Measurements from ENCODE around the gene ZSWIM4. TPM values are rescaled to one million over a fixed set of nuclear protein-coding genes. Genes with fewer than 3 reads are reported as not detected.

Gene ZSWIM4
- total and polyA plus RNA-seq, 2 of the 13 experiments (the other 11 are each of a cell fraction or from before 2014, with no cell fraction given), result 0.33 to 0.86 TPM

DNA sequence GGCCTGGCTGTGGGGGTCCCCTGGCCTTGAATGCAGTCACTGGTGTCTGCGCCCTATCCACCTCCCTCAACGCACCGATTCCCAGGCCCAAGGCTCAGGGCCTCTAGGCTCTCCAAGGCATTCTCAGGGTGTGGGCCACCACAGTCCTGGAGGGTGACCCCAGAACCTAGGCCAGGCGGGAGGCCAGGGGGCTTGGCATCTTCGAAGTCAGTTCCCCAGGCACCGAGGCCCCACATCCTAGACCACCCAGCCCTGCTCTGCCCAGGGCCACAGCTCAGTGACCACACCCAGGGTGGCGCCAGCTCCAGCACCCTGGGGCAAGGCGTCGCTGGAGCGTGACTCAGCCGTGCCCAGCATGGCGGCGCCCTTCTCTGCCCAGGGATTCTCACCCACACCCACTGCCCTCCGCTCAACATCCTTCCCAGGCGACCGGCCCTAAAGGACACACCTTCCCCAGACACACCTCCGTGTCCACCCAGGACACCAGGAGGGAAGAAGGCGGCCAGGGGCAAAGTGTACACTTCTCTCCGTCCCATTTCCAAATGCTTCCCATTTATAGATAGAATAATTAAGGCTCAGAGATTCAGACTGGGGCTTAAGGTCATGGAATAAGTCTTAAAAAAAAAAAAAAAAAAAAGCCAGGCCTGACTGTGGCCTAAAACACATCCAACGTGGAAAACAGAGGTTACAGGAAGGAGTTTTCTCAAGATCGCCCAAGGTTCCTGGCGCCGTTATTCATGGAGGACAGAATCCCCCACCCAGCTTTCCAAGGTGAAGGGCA, 45.3 kb downstream of the ZSWIM4 start:
- no peak overlapping the region for H2AFZ ChIP-seq (ENCODE audit: low read length)
- no peak for FAIRE-seq
- in situ Hi-C loops (cut with HindIII; ENCODE audit: extremely low pct_ligation_motif_present, low pct_unique_long_range_greater_than_20kb) (no loop called here), intact Hi-C loops (cut with micrococcal nuclease; ENCODE audit: unreplicated experiment) (no loop called here)
- ChIA-PET CTCF (ENCODE audit: low intra/inter-chr PET ratio, low total read pairs) (no interaction called here), POLR2A (interaction anchor here (0.6 to 1.1 kb wide), 2 partner anchors 11 to 153 kb away, joined by 3 to 4 read pairs; no protein-coding TSS in a partner anchor)
- no peaks in the 10 kb centered on the region for H4K20me1 ChIP-seq (ENCODE audit: insufficient read depth, low read length)
- no peak for DNase-seq (ENCODE audit: low spot score)
- H3K9me3 ChIP-seq (ENCODE audit: low read length), result no peaks in the 10 kb centered on the region
- no peaks in the 10 kb centered on the region; a peak in 2 of 5 replicates for H3K36me3 ChIP-seq (replicated peaks in 1 of 2; ENCODE audit: control insufficient read depth in 1 of 2, insufficient read depth in 2 of 2, low read length in 2 of 2)
- ATAC-seq, result no peak
- H3K4me3 ChIP-seq (replicated peaks in 1 of 3; ENCODE audit: insufficient read depth in 1 of 3, low read depth in 2 of 3, low read length in 3 of 3), result peak overlapping the region in 1 of 3 experiments; percentile 26; a peak in 3 of 6 replicates
- H3K27ac ChIP-seq (ENCODE audit: extremely low read length, insufficient read depth, low read length), result no peak overlapping the region
- no peaks in the 10 kb centered on the region for H3K27me3 ChIP-seq (ENCODE audit: control insufficient read depth in 1 of 2, insufficient read depth in 2 of 2, low read length in 2 of 2)
- no TSS peak for BruUV-seq (replicated peaks)
- H3K9ac ChIP-seq (ENCODE audit: insufficient read depth, low read depth, low read length), result peak overlapping the region; percentile 96; the same call in 1 of the 2 replicates
- peaks cover 25% of the 10 kb centered on the region for H3K79me2 ChIP-seq (ENCODE audit: insufficient read depth, low read length)
- WGBS (ENCODE audit: low lambda C conversion rate), result 95% methylated on average over 19 of the region's 23 CpGs
- peak overlapping the region; percentile 92 for H3K4me2 ChIP-seq (ENCODE audit: low read depth, low read length)
- peaks cover 61% of the 10 kb centered on the region for H3K4me1 ChIP-seq (ENCODE audit: insufficient read depth, low read length)
- peak; percentile 68; the same call in 1 of the 2 replicates for TF ChIP-seq HNRNPL (IDR thresholded peaks at IDR 0.05; ENCODE audit: low read depth, low read length)
- TF ChIP-seq RBFOX2 (IDR thresholded peaks at IDR 0.05; ENCODE audit: low read depth, low read length), result peak; percentile 40; the same call in 1 of the 2 replicates
- no peak for TF ChIP-seq U2AF1 (optimal IDR thresholded peaks at IDR 0.05; ENCODE audit: low read depth, low read length)
- TF ChIP-seq, protein P1, sequence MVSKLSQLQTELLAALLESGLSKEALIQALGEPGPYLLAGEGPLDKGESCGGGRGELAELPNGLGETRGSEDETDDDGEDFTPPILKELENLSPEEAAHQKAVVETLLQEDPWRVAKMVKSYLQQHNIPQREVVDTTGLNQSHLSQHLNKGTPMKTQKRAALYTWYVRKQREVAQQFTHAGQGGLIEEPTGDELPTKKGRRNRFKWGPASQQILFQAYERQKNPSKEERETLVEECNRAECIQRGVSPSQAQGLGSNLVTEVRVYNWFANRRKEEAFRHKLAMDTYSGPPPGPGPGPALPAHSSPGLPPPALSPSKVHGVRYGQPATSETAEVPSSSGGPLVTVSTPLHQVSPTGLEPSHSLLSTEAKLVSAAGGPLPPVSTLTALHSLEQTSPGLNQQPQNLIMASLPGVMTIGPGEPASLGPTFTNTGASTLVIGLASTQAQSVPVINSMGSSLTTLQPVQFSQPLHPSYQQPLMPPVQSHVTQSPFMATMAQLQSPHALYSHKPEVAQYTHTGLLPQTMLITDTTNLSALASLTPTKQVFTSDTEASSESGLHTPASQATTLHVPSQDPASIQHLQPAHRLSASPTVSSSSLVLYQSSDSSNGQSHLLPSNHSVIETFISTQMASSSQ (IDR thresholded peaks at IDR 0.05; ENCODE audit: low read depth), result no peak
- TF ChIP-seq, protein P1 (CRISPR knock-in tag; IDR thresholded peaks at IDR 0.05; ENCODE audit: borderline replicate concordance), result no peak
- no peak for TF ChIP-seq CC2D1A (CRISPR knock-in tag; IDR thresholded peaks at IDR 0.05)
- TF ChIP-seq ZNF10 (CRISPR knock-in tag; IDR thresholded peaks at IDR 0.05; ENCODE audit: borderline replicate concordance, low read depth), result no peak
- TF ChIP-seq POLR2G (IDR thresholded peaks at IDR 0.05; ENCODE audit: low read depth, low read length), result 0 out of 2 replicates have a peak, but pooled peaks have one; percentile 13
- TF ChIP-seq, protein P2, sequence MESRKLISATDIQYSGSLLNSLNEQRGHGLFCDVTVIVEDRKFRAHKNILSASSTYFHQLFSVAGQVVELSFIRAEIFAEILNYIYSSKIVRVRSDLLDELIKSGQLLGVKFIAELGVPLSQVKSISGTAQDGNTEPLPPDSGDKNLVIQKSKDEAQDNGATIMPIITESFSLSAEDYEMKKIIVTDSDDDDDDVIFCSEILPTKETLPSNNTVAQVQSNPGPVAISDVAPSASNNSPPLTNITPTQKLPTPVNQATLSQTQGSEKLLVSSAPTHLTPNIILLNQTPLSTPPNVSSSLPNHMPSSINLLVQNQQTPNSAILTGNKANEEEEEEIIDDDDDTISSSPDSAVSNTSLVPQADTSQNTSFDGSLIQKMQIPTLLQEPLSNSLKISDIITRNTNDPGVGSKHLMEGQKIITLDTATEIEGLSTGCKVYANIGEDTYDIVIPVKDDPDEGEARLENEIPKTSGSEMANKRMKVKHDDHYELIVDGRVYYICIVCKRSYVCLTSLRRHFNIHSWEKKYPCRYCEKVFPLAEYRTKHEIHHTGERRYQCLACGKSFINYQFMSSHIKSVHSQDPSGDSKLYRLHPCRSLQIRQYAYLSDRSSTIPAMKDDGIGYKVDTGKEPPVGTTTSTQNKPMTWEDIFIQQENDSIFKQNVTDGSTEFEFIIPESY (CRISPR knock-in tag; IDR thresholded peaks at IDR 0.05), result peak; percentile 89
- TF ChIP-seq ATF1 (CRISPR knock-in tag; IDR thresholded peaks at IDR 0.05), result no peak
- no peak for TF ChIP-seq FOXP1 (IDR thresholded peaks at IDR 0.05)
- TF ChIP-seq FOXP1 (CRISPR knock-in tag; IDR thresholded peaks at IDR 0.05), result no peak
- TF ChIP-seq, protein P3, sequence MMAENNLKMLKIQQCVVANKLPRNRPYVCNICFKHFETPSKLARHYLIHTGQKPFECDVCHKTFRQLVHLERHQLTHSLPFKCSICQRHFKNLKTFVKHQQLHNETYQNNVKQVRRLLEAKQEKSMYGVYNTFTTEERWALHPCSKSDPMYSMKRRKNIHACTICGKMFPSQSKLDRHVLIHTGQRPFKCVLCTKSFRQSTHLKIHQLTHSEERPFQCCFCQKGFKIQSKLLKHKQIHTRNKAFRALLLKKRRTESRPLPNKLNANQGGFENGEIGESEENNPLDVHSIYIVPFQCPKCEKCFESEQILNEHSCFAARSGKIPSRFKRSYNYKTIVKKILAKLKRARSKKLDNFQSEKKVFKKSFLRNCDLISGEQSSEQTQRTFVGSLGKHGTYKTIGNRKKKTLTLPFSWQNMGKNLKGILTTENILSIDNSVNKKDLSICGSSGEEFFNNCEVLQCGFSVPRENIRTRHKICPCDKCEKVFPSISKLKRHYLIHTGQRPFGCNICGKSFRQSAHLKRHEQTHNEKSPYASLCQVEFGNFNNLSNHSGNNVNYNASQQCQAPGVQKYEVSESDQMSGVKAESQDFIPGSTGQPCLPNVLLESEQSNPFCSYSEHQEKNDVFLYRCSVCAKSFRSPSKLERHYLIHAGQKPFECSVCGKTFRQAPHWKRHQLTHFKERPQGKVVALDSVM (CRISPR knock-in tag; IDR thresholded peaks at IDR 0.05), result no peak
- no peak for TF ChIP-seq ATM (IDR thresholded peaks at IDR 0.05; ENCODE audit: borderline replicate concordance)
- TF ChIP-seq NCOR1 (IDR thresholded peaks at IDR 0.05; ENCODE audit: borderline replicate concordance, low read length), result no peak
- TF ChIP-seq AGO2 (optimal IDR thresholded peaks at IDR 0.05; ENCODE audit: low read depth, low read length), result peak; percentile 19
